Heart left ventricle (tissue), 13 donors: Measurements from ENCODE around the gene CARS2.

ENCODE experiments used
- POLR2A ChIP-seq, 2 donors: fragments of 450-650 bp; IDR thresholded peaks; one replicate each; pipeline ENCODE4 v1.6.1; 2017; ENCODE audit warnings: antibody characterized with exemption in 2 of 2, mild to moderate bottlenecking in 2 of 2, moderate library complexity in 2 of 2
- TF ChIP-seq, protein P1 (sequence below), 12 donors: fragments of 200-600 bp; sonication (generic) in 4 of 12; IDR thresholded peaks; one replicate each; pipeline versions ENCODE4 v1.5.0 to v1.8.0; 2018 to 2022; ENCODE audit warnings: antibody characterized with exemption in 12 of 12, mild to moderate bottlenecking in 5 of 12
- donor health status: ischemic (EF 13 %, LVEDD 7.1; RV severe dilation, severe dysfunction).
- donor health status: DM: no; HTN: yes; CAD: no.
- donor health status: DM: no; HTN: no; CAD: no.
- donor health status: ischemic (EF 25% LVEDD 6.9; RV normal size, moderate dysfunction).
- donor health status: ischemic (EF 25% LVEDD 5.7; RV mildly dilated, moderate dysfunction).
- donor health status: ischemic (EF 35%, LVEDD 5.7; RV mildly dilated, moderate dysfunction).
- donor health status: nonischemic (EF 11% LVEDD 7.7; RV severe dilation, severe dysfunction).
- donor health status: DM: yes; HTN: yes; CAD: no.
- donor health status: PGD.
- donor health status: ischemic (EF 29% LVEDD 5.4; RV normal size, mild dysfunction).
- donor health status: nonischemic (EF 23%, LVEDD 6.1; RV moderate dilation, normal function).

DNA sequence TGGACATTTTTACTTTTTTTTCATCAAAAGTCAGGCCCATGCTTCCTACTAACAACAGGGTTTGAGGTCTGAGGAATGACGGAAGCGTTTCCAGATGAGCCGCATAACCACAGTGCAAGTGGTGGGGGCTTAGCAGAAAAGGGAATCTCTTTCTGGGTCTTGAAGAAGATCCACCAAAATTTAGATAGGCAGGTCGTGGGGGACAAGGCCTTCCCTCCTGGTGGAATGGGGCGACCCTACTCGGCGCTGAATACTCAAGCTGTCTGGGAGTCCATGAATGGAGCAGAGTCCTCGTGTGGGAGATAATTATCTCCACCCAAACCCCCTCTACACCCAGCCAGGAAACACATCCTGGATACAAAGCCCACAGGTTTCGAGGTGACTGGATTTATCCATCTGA, 36.9 kb downstream of the CARS2 start:
- TF ChIP-seq POLR2A (IDR thresholded peaks at IDR 0.05), result no peak
- TF ChIP-seq, protein P1, sequence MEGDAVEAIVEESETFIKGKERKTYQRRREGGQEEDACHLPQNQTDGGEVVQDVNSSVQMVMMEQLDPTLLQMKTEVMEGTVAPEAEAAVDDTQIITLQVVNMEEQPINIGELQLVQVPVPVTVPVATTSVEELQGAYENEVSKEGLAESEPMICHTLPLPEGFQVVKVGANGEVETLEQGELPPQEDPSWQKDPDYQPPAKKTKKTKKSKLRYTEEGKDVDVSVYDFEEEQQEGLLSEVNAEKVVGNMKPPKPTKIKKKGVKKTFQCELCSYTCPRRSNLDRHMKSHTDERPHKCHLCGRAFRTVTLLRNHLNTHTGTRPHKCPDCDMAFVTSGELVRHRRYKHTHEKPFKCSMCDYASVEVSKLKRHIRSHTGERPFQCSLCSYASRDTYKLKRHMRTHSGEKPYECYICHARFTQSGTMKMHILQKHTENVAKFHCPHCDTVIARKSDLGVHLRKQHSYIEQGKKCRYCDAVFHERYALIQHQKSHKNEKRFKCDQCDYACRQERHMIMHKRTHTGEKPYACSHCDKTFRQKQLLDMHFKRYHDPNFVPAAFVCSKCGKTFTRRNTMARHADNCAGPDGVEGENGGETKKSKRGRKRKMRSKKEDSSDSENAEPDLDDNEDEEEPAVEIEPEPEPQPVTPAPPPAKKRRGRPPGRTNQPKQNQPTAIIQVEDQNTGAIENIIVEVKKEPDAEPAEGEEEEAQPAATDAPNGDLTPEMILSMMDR (IDR thresholded peaks at IDR 0.05), result no peak
